Measurements from ENCODE around the gene ELOVL1.

GRCh38 chr1:43415901-43416300 lies 48.1 kb upstream of the ELOVL1 start:
- TF ChIP-seq CTCF (conservative IDR thresholded peaks at IDR 0.05): no peak
- TF ChIP-seq ZFX (IDR thresholded peaks at IDR 0.05): no peak

All from C4-2B (cell line).